NB4 (cell line): Measurements from ENCODE around the gene DRAXIN.

Source experiments
- CTCF ChIP-seq: IDR thresholded peaks from one replicate; pipeline ENCODE4 v1.5.1; 2012; ENCODE audit warnings: low read depth, low read length
- MAX ChIP-seq: IDR thresholded peaks from 2 replicates; pipeline ENCODE4 v1.6.1; 2011; ENCODE audit warnings: low read depth, low read length
- POLR2A ChIP-seq: IDR thresholded peaks from 2 replicates; pipeline ENCODE4 v1.6.1; 2011; ENCODE audit warnings: mild to moderate bottlenecking; ENCODE audit not compliant: insufficient read length; ENCODE audit errors: extremely low read depth

- TF ChIP-seq POLR2A (no peak), CTCF (no peak), MAX (no peak)
Observed at GRCh38 chr1:11751087-11751486, 59.6 kb downstream of the DRAXIN start.
